IMR-90 (cell line): Measurements from ENCODE around the gene TMED4. TPM values are rescaled to one million over a fixed set of nuclear protein-coding genes. Genes with fewer than 3 reads are reported as not detected.

ENCODE experiments used
- ATAC-seq: fragments of 200-7000 bp; cut with Tn5 transposase; 2 replicates; pipeline ENCODE4 v1.9.1; 2020; ENCODE audit warnings: low read depth, mild to moderate bottlenecking, moderate library complexity
- BruUV-seq: library from RNA; stranded (reverse); fragments of 400-500 nt; replicated peaks from 2 replicates; lab custom pipeline; 2021; lab: Mats Ljungman, UMichigan
- CTCF ChIA-PET: fragments of 300-600 bp; formaldehyde crosslinking; extraction: SDS; loops from one replicate; lab custom pipeline; 2021; ENCODE audit warnings: antibody characterized with exemption; lab: Yijun Ruan, JAX
- POLR2A ChIA-PET: fragments of 300-600 bp; sonication (Branson Sonifier 250); formaldehyde crosslinking; loops from one replicate; lab custom pipeline; 2022; ENCODE audit warnings: antibody characterized with exemption; ENCODE audit not compliant: unreplicated experiment; lab: Charles Lee
- DNase-seq: peaks from one replicate; pipeline ENCODE4 v3.0.0; 2013
- H2AFZ ChIP-seq: replicated peaks from 2 replicates; pipeline ENCODE3; 2013; ENCODE audit warnings: low read length, mild to moderate bottlenecking; ENCODE audit not compliant: poor library complexity
- H2AK5ac ChIP-seq: 2 replicates; pipeline ENCODE4 v1.6.1; 2013; ENCODE audit warnings: low read depth, low read length, inconsistent platforms
- H2AK9ac ChIP-seq: replicated peaks from 2 replicates; pipeline ENCODE3; 2013; ENCODE audit warnings: mild to moderate bottlenecking, low read depth, low read length, moderate library complexity; ENCODE audit not compliant: poor library complexity
- H2BK120ac ChIP-seq: 2 replicates; pipeline ENCODE4 v1.6.1; 2013; ENCODE audit warnings: low read depth, low read length, inconsistent platforms
- H2BK15ac ChIP-seq: 3 replicates; pipeline ENCODE4 v1.6.1; 2013; ENCODE audit warnings: low read depth, low read length, inconsistent platforms
- H2BK20ac ChIP-seq: 2 replicates; pipeline ENCODE4 v1.6.1; 2013; ENCODE audit warnings: low read depth, mild to moderate bottlenecking, inconsistent platforms, low read length, moderate library complexity
- H2BK5ac ChIP-seq: 2 replicates; pipeline ENCODE4 v1.6.1; 2013; ENCODE audit warnings: mild to moderate bottlenecking, low read depth, low read length, inconsistent platforms; ENCODE audit not compliant: poor library complexity, severe bottlenecking
- H3K14ac ChIP-seq: replicated peaks from 2 replicates; pipeline ENCODE4 v1.6.1; 2013; ENCODE audit warnings: low read depth, low read length, inconsistent platforms
- H3K18ac ChIP-seq: 2 replicates; pipeline ENCODE4 v1.6.1; 2013; ENCODE audit warnings: low read depth, low read length, control low read depth
- H3K23ac ChIP-seq: 2 replicates; pipeline ENCODE4 v1.6.1; 2013; ENCODE audit warnings: low read depth, low read length, inconsistent platforms
- H3K27ac ChIP-seq: 2 replicates; pipeline ENCODE4 v1.5.1; 2013; ENCODE audit warnings: mild to moderate bottlenecking, control low read depth, low read length; ENCODE audit not compliant: insufficient read depth
- H3K27me3 ChIP-seq: 2 replicates; pipeline ENCODE4 v1.6.1; 2013; ENCODE audit warnings: low read length; ENCODE audit not compliant: control insufficient read depth, insufficient read depth
- H3K36me3 ChIP-seq: 2 replicates; pipeline ENCODE4 v1.6.1; 2013; ENCODE audit warnings: low read length, mixed read lengths; ENCODE audit not compliant: control insufficient read depth, insufficient read depth
- H3K4ac ChIP-seq: 2 replicates; pipeline ENCODE4 v1.6.1; 2013; ENCODE audit warnings: low read depth, low read length, inconsistent platforms
- H3K4me1 ChIP-seq: 2 replicates; pipeline ENCODE4 v1.6.1; 2013; ENCODE audit warnings: low read length, mixed read lengths; ENCODE audit not compliant: control insufficient read depth, insufficient read depth
- H3K4me2 ChIP-seq: 2 replicates; pipeline ENCODE4 v1.6.1; 2013; ENCODE audit warnings: low read depth, mild to moderate bottlenecking, control low read depth, low read length, moderate library complexity
- H3K4me3 ChIP-seq: 2 replicates; pipeline ENCODE4 v1.5.1; 2013; ENCODE audit warnings: low read depth, mild to moderate bottlenecking, control low read depth, low read length, moderate library complexity; ENCODE audit not compliant: insufficient read depth
- H3K56ac ChIP-seq: 2 replicates; pipeline ENCODE4 v1.6.1; 2013; ENCODE audit warnings: low read length, inconsistent platforms; ENCODE audit not compliant: insufficient read depth; ENCODE audit errors: extremely low read depth
- H3K79me1 ChIP-seq, 2 experiments: 2 replicates each; pipeline ENCODE4 v1.6.1; 2013; ENCODE audit warnings: low read length in 2 of 2, inconsistent platforms in 1 of 2, low read depth in 1 of 2
- H3K9ac ChIP-seq: 2 replicates; pipeline ENCODE4 v1.6.1; 2013; ENCODE audit warnings: low read depth, low read length, control low read depth
- H3K9me1 ChIP-seq: 2 replicates; pipeline ENCODE4 v1.6.1; 2013; ENCODE audit warnings: low read length, inconsistent platforms; ENCODE audit not compliant: insufficient read depth
- H3K9me3 ChIP-seq: 2 replicates; pipeline ENCODE4 v1.6.1; 2013; ENCODE audit warnings: low read length; ENCODE audit not compliant: control insufficient read depth, insufficient read depth
- H4K20me1 ChIP-seq: 2 replicates; pipeline ENCODE4 v1.6.1; 2013; ENCODE audit warnings: low read length, inconsistent platforms; ENCODE audit not compliant: insufficient read depth
- H4K5ac ChIP-seq: 2 replicates; pipeline ENCODE4 v1.6.1; 2013; ENCODE audit warnings: mild to moderate bottlenecking, low read depth, low read length, control low read depth
- H4K8ac ChIP-seq, 2 experiments: 2 replicates each; pipeline ENCODE4 v1.6.1; 2013; ENCODE audit warnings: low read depth in 2 of 2, low read length in 2 of 2, control low read depth in 1 of 2, inconsistent platforms in 1 of 2
- H4K91ac ChIP-seq: 2 replicates; pipeline ENCODE4 v1.6.1; 2013; ENCODE audit warnings: low read depth, low read length, inconsistent platforms; ENCODE audit not compliant: insufficient read depth
- BHLHE40 ChIP-seq: fragments of 150-350 bp; IDR thresholded peaks from 2 replicates; pipeline ENCODE4 v1.6.1; 2016; ENCODE audit warnings: mild to moderate bottlenecking, low read depth, low read length
- CEBPB ChIP-seq: IDR thresholded peaks from 2 replicates; pipeline ENCODE4 v1.6.1; 2012; ENCODE audit warnings: low read depth, low read length, improper control_type of control experiment
- CHD1 ChIP-seq: IDR thresholded peaks from 2 replicates; pipeline ENCODE4 v1.6.1; 2012; ENCODE audit warnings: low read depth, low read length, improper control_type of control experiment
- FOS ChIP-seq: fragments of 150-350 bp; IDR thresholded peaks from 2 replicates; pipeline ENCODE4 v1.6.1; 2016; ENCODE audit warnings: low read depth, low read length
- MAFK ChIP-seq: IDR thresholded peaks from 2 replicates; pipeline ENCODE4 v1.6.1; 2012; ENCODE audit warnings: low read depth, low read length, improper control_type of control experiment
- MAZ ChIP-seq: IDR thresholded peaks from 2 replicates; pipeline ENCODE4 v1.6.1; 2012; ENCODE audit warnings: low read depth, mild to moderate bottlenecking, low read length, improper control_type of control experiment, moderate library complexity, borderline replicate concordance
- MXI1 ChIP-seq: IDR thresholded peaks from 2 replicates; pipeline ENCODE4 v1.6.1; 2012; ENCODE audit warnings: low read depth, mild to moderate bottlenecking, low read length, moderate library complexity, borderline replicate concordance
- NFE2L2 ChIP-seq: fragments of 150-350 bp; IDR thresholded peaks from 2 replicates; pipeline ENCODE4 v1.6.1; 2016; ENCODE audit warnings: low read depth, mild to moderate bottlenecking, low read length
- SMC3 ChIP-seq: fragments of 150-350 bp; IDR thresholded peaks from 2 replicates; pipeline ENCODE4 v1.6.1; 2016; ENCODE audit warnings: low read depth, mild to moderate bottlenecking, antibody characterized with exemption, low read length, moderate library complexity
- WGBS, 2 experiments: methylation state at CpG; one replicate each; pipeline versions ENCODE4 v1.1.5 to v1.1.7; 2013; ENCODE audit warnings: missing lambda C conversion rate in 2 of 2; ENCODE audit not compliant: insufficient read length in 1 of 2; ENCODE audit errors: extremely low coverage in 2 of 2; 5-methylcytosine and 5-hydroxymethylcytosine counted together
- dilution Hi-C: fragments of 300-500 bp; cut with HindIII; formaldehyde crosslinking; loops from one replicate; pipeline ENCODE4 v1.14.3; 2018; ENCODE audit warnings: low sequenced_read_pairs; ENCODE audit not compliant: unreplicated experiment
- in situ Hi-C: fragments of 300-500 bp; cut with MboI; formaldehyde crosslinking; loops from 3 replicates; pipeline ENCODE4 v1.14.3; 2019; ENCODE audit warnings: low sequenced_read_pairs, inconsistent platforms, mixed read lengths
- intact Hi-C: fragments of 100-400 bp; cut with micrococcal nuclease; formaldehyde crosslinking; loops from 2 replicates; pipeline ENCODE4 v1.10.0; 2022
- polyA plus RNA-seq, 3 experiments: library from polyadenylated mRNA; depleted of rRNA; stranded (reverse); fragments of >200 nt; gene quantifications; 2 replicates each; pipeline ENCODE4 v1.2.3, GENCODE V29; 2012; ENCODE audit warnings: low replicate concordance in 1 of 3
- total RNA-seq: library from RNA; depleted of rRNA; stranded (reverse); fragments of >200 nt; gene quantifications from 2 replicates; pipeline ENCODE4 v1.2.3, GENCODE V29; 2012
- TF ChIP-seq, protein P1 (sequence below): fragments of 150-350 bp; IDR thresholded peaks from 2 replicates; pipeline ENCODE4 v1.6.1; 2016; ENCODE audit warnings: low read depth, mild to moderate bottlenecking, low read length, moderate library complexity, borderline replicate concordance
- TF ChIP-seq, protein P2 (sequence below): fragments of 150-350 bp; IDR thresholded peaks from 2 replicates; pipeline ENCODE4 v1.6.1; 2017; ENCODE audit warnings: mild to moderate bottlenecking, antibody characterized with exemption, low read length, low read depth
- TF ChIP-seq, protein P3 (sequence below): conservative IDR thresholded peaks from 2 replicates; pipeline ENCODE4 v1.5.1; 2012; ENCODE audit warnings: mild to moderate bottlenecking, low read depth, low read length, improper control_type of control experiment

TMED4 gene
- total and polyA plus RNA-seq, 2 of the 4 experiments (the other 2 are of a cell fraction): 58.6 to 92.7 TPM

DNA sequence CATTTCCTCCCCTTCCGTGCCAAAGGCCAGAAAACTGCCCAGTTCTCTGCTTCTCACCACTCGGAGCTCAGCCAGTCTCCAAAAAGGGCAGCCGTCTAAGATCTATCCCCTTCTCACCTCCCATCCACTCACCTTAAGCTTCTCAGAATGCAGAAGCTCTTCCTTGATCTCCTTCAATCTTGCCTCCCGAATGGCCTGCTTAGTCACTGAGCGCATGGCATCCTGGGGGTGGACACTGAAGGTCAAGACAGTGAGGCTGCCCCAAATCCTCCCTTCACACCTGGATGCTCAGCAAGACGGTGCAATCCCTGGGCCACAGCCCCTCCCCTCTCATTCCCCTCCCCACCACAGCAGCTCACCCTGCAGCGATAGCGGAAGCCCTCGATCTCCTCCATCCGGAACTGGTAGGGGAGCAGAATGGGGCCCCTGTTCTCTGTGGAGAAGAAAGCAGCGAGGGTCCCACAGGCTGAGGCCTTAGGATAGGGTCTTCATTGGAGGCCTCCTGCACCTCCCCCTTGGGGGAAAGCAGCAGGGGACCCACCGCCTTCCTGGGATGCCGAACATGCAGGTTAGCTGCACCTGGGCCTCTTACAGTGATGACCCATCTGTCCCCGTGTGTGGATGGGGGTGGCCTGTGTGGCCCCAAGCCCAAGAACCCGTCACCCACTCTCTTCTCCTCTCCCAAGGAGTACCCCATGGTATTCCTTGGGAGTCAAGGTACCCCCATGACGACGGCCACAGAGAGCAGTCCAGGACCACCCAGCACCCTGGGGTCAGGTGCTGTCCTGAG lies 13.1 kb downstream of the TMED4 start (continued):
- TF ChIP-seq FOS: no peak

DNA sequence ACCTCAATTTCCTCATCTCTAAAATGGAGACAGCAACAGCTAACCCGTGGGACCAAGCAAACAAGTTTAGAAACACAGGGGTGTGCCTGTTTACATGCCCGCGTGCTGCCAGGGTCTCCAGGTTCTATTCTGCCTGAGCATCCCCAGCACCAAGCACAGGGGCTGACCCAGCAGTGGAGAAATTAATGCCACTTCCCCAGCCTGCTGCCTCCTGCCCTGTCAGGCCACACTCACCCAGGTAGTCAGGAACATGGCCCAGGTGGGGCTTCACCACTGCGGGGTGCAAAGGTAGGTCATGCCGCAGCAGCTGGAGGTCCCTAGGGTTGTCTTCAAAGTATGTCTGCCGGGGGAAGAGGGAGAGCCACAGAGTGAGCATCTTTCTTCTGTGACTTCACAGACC lies 14.1 kb downstream of the TMED4 start:
- POLR2A ChIA-PET: no interaction called here
- TF ChIP-seq MXI1 (no peak), NFE2L2 (no peak), MAFK (no peak), CHD1 (no peak), CEBPB (no peak), MAZ (no peak), BHLHE40 (no peak), SMC3 (no peak)
- TF ChIP-seq, protein P1, sequence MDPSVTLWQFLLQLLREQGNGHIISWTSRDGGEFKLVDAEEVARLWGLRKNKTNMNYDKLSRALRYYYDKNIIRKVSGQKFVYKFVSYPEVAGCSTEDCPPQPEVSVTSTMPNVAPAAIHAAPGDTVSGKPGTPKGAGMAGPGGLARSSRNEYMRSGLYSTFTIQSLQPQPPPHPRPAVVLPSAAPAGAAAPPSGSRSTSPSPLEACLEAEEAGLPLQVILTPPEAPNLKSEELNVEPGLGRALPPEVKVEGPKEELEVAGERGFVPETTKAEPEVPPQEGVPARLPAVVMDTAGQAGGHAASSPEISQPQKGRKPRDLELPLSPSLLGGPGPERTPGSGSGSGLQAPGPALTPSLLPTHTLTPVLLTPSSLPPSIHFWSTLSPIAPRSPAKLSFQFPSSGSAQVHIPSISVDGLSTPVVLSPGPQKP: no peak
- TF ChIP-seq, protein P2, sequence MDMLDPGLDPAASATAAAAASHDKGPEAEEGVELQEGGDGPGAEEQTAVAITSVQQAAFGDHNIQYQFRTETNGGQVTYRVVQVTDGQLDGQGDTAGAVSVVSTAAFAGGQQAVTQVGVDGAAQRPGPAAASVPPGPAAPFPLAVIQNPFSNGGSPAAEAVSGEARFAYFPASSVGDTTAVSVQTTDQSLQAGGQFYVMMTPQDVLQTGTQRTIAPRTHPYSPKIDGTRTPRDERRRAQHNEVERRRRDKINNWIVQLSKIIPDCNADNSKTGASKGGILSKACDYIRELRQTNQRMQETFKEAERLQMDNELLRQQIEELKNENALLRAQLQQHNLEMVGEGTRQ: no peak
- TF ChIP-seq, protein P3, sequence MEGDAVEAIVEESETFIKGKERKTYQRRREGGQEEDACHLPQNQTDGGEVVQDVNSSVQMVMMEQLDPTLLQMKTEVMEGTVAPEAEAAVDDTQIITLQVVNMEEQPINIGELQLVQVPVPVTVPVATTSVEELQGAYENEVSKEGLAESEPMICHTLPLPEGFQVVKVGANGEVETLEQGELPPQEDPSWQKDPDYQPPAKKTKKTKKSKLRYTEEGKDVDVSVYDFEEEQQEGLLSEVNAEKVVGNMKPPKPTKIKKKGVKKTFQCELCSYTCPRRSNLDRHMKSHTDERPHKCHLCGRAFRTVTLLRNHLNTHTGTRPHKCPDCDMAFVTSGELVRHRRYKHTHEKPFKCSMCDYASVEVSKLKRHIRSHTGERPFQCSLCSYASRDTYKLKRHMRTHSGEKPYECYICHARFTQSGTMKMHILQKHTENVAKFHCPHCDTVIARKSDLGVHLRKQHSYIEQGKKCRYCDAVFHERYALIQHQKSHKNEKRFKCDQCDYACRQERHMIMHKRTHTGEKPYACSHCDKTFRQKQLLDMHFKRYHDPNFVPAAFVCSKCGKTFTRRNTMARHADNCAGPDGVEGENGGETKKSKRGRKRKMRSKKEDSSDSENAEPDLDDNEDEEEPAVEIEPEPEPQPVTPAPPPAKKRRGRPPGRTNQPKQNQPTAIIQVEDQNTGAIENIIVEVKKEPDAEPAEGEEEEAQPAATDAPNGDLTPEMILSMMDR: no peak

More for the DNA sequence above, 14.1 kb downstream of the TMED4 start:
- Histone ChIP-seq H3K18ac (no peak overlapping the region), H3K79me1 (peaks cover 30 to 58% of the 10 kb centered on the region in 2 experiments), H2AK5ac (no peak overlapping the region), H3K4me2 (no peak overlapping the region), H3K27me3 (no peaks in the 10 kb centered on the region), H2BK20ac (no peak overlapping the region), H2BK15ac (no peak overlapping the region), H4K8ac (no peak overlapping the region), H3K27ac (no peak overlapping the region), H4K5ac (no peak overlapping the region), H4K91ac (no peak overlapping the region), H3K4me3 (no peak overlapping the region), H2AK9ac (peak overlapping the region; percentile 24), H3K56ac (no peak overlapping the region), H3K14ac (no peak overlapping the region), H3K4ac (no peak overlapping the region), H2BK120ac (no peak overlapping the region), H3K9me3 (no peaks in the 10 kb centered on the region), H3K23ac (no peak overlapping the region), H2AFZ (no peak overlapping the region), H2BK5ac (no peak overlapping the region), H4K20me1 (peaks cover 29% of the 10 kb centered on the region), H3K9ac (no peak overlapping the region), H3K9me1 (peaks cover 6% of the 10 kb centered on the region; the same call in 1 of the 2 replicates), H3K36me3 (peaks cover 81% of the 10 kb centered on the region), H3K4me1 (peaks cover 4% of the 10 kb centered on the region)
- no peak for DNase-seq
- in situ Hi-C loops (loop anchor here (10.0 kb wide), 1 partner anchor 323 kb away; no protein-coding TSS in a partner anchor), dilution Hi-C loops (no loop called here), intact Hi-C loops (no loop called here)
- no TSS peak for BruUV-seq
- ATAC-seq: no peak
- WGBS, 2 experiments: 100% methylated on average over 1 of the region's 6 CpGs; no CpG with 5 or more reads in 1 of the 2 experiments
- CTCF ChIA-PET: no interaction called here
